CD14-positive monocyte (primary cell): Measurements from ENCODE around the gene MEPE. TPM values are rescaled to one million over a fixed set of nuclear protein-coding genes. Genes with fewer than 3 reads are reported as not detected.

Source experiments
- DNase-seq, 3 donors: peaks; one replicate each; pipeline ENCODE4 v3.0.0-alpha.2; 2011 to 2022
- H2AFZ ChIP-seq: 2 replicates; pipeline ENCODE4 v1.6.0; 2012; ENCODE audit warnings: mild to moderate bottlenecking, low read depth, low read length, inconsistent platforms; ENCODE audit not compliant: insufficient read depth, poor library complexity, severe bottlenecking
- H3K27ac ChIP-seq, 2 donors: 1 replicate in 1 of 2; 2 replicates in 1 of 2; pipeline ENCODE4 v1.5.1; 2012 to 2013; ENCODE audit warnings: low read length in 2 of 2, control low read depth in 1 of 2, inconsistent platforms in 1 of 2, low read depth in 1 of 2, mild to moderate bottlenecking in 1 of 2
- H3K27me3 ChIP-seq, 2 donors: one replicate each; pipeline versions ENCODE4 v1.6.0 to v1.6.1; 2011 to 2013; ENCODE audit warnings: low read length in 2 of 2; ENCODE audit not compliant: control insufficient read depth in 2 of 2, insufficient read depth in 2 of 2
- H3K36me3 ChIP-seq, 2 donors: replicated peaks in 1 of 2; 1 replicate in 1 of 2; 2 replicates in 1 of 2; pipeline versions ENCODE4 v1.5.1 to v1.6.1; 2012 to 2013; ENCODE audit warnings: low read length in 2 of 2, control low read depth in 1 of 2, inconsistent platforms in 1 of 2, mild to moderate bottlenecking in 1 of 2; ENCODE audit not compliant: insufficient read depth in 2 of 2, control insufficient read depth in 1 of 2
- H3K4me1 ChIP-seq, 2 donors: 1 replicate in 1 of 2; 2 replicates in 1 of 2; pipeline versions ENCODE4 v1.5.1 to v1.6.1; 2012 to 2013; ENCODE audit warnings: low read length in 2 of 2, control low read depth in 1 of 2, inconsistent platforms in 1 of 2, mild to moderate bottlenecking in 1 of 2, moderate library complexity in 1 of 2; ENCODE audit not compliant: insufficient read depth in 2 of 2, control insufficient read depth in 1 of 2
- H3K4me2 ChIP-seq: replicated peaks from 2 replicates; pipeline ENCODE3; 2012; ENCODE audit warnings: low read length, moderate library complexity, mild to moderate bottlenecking; ENCODE audit not compliant: poor library complexity, severe bottlenecking; ENCODE audit errors: extremely low read depth
- H3K4me3 ChIP-seq, 3 experiments: fragments of 200-600 bp in 1 of 3; sonication (generic) in 1 of 3; replicated peaks in 1 of 3; 1 replicate in 2 of 3; 2 replicates in 1 of 3; pipeline ENCODE4 v1.5.1; 2011 to 2013; ENCODE audit warnings: low read length in 3 of 3, mild to moderate bottlenecking in 3 of 3, control low read depth in 2 of 3, low read depth in 2 of 3, inconsistent platforms in 1 of 3, moderate library complexity in 1 of 3
- H3K79me2 ChIP-seq: 2 replicates; pipeline ENCODE4 v1.6.0; 2012; ENCODE audit warnings: mild to moderate bottlenecking, control low read depth, inconsistent platforms, low read length, moderate library complexity; ENCODE audit not compliant: insufficient read depth
- H3K9ac ChIP-seq: 2 replicates; pipeline ENCODE4 v1.6.0; 2017; ENCODE audit warnings: low read length, mild to moderate bottlenecking; ENCODE audit not compliant: insufficient read depth, poor library complexity, severe bottlenecking
- H3K9me3 ChIP-seq, 2 donors: replicated peaks in 1 of 2; 1 replicate in 1 of 2; 2 replicates in 1 of 2; pipeline versions ENCODE4 v1.5.1 to v1.6.1; 2012 to 2013; ENCODE audit warnings: low read length in 2 of 2, control low read depth in 1 of 2; ENCODE audit not compliant: control insufficient read depth in 1 of 2, insufficient read depth in 1 of 2
- H4K20me1 ChIP-seq: 2 replicates; pipeline ENCODE4 v1.6.0; 2012; ENCODE audit warnings: mild to moderate bottlenecking, low read length, control low read depth, moderate library complexity; ENCODE audit not compliant: insufficient read depth
- H3K27ac Mint-ChIP-seq, 7 donors: one replicate each; pipeline ENCODE4 v1.8.0; 2020; ENCODE audit warnings: mild to moderate bottlenecking in 7 of 7, mixed read lengths in 7 of 7, moderate library complexity in 6 of 7, inconsistent platforms in 2 of 7
- H3K27me3 Mint-ChIP-seq, 3 donors: one replicate each; pipeline ENCODE4 v1.8.0; 2021 to 2022; ENCODE audit warnings: low read depth in 3 of 3, mild to moderate bottlenecking in 3 of 3, mixed read lengths in 3 of 3, moderate library complexity in 3 of 3, inconsistent platforms in 1 of 3
- H3K36me3 Mint-ChIP-seq, 2 donors: one replicate each; pipeline ENCODE4 v1.8.0; 2020; ENCODE audit warnings: mixed read lengths in 2 of 2, inconsistent platforms in 1 of 2, mild to moderate bottlenecking in 1 of 2
- H3K4me1 Mint-ChIP-seq: one replicate; pipeline ENCODE4 v1.8.0; 2020; ENCODE audit warnings: mild to moderate bottlenecking, mixed read lengths
- H3K4me3 Mint-ChIP-seq, 2 donors: one replicate each; pipeline ENCODE4 v1.8.0; 2020; ENCODE audit warnings: mild to moderate bottlenecking in 2 of 2, mixed read lengths in 2 of 2, moderate library complexity in 1 of 2
- H3K9me3 Mint-ChIP-seq, 7 donors: one replicate each; pipeline ENCODE4 v1.8.0; 2020 to 2022; ENCODE audit warnings: mixed read lengths in 7 of 7, mild to moderate bottlenecking in 6 of 7, moderate library complexity in 6 of 7, inconsistent platforms in 2 of 7
- WGBS: methylation state at CpG from one replicate; pipeline ENCODE4 v1.1.5; 2013; ENCODE audit warnings: missing lambda C conversion rate; ENCODE audit not compliant: insufficient coverage; 5-methylcytosine and 5-hydroxymethylcytosine counted together
- intact Hi-C, 2 donors: fragments of 100-400 bp; cut with micrococcal nuclease; formaldehyde crosslinking; loops; one replicate each; pipeline versions ENCODE4 v1.15.0 to v1.15.1; 2023
- polyA plus RNA-seq, 3 donors: library from polyadenylated mRNA; depleted of rRNA in 1 of 3; unstranded in 2 of 3; stranded (reverse) in 1 of 3; fragments of 300-500 nt in 2 of 3; fragments of >200 nt in 1 of 3; fragmentation: Illumina TruSeq in 2 of 3; gene quantifications; 1 replicate in 2 of 3; 2 replicates in 1 of 3; pipeline ENCODE4 v1.2.3, GENCODE V29; 2012 to 2021
- TF ChIP-seq, protein P1 (sequence below): fragments of 200-600 bp; IDR thresholded peaks from one replicate; pipeline ENCODE4 v1.8.0; 2022; ENCODE audit warnings: antibody characterized with exemption, mild to moderate bottlenecking

The MEPE gene
- polyA plus RNA-seq, 3 donors = not detected

- H3K27ac Mint-ChIP-seq = no peak overlapping the region
- Histone ChIP-seq H3K27me3 (no peaks in the 10 kb centered on the region), H3K4me3 (no peak overlapping the region), H3K9me3 (peaks cover 0 to 3% of the 10 kb centered on the region in 2 donors), H4K20me1 (no peaks in the 10 kb centered on the region), H3K79me2 (no peaks in the 10 kb centered on the region), H2AFZ (no peak overlapping the region), H3K4me2 (no peak overlapping the region), H3K27ac (no peak overlapping the region), H3K4me1 (no peaks in the 10 kb centered on the region), H3K36me3 (no peaks in the 10 kb centered on the region), H3K9ac (no peak overlapping the region)
- 89% methylated on average over 1 of the region's 4 CpGs for WGBS
- peaks cover 0 to 3% (median 0%) of the 10 kb centered on the region in 3 donors for H3K27me3 Mint-ChIP-seq
- H3K36me3 Mint-ChIP-seq = no peaks in the 10 kb centered on the region
- H3K9me3 Mint-ChIP-seq = peaks cover 0 to 14% (median 2%) of the 10 kb centered on the region in 7 donors
- no peaks in the 10 kb centered on the region for H3K4me1 Mint-ChIP-seq
- TF ChIP-seq, protein P1, sequence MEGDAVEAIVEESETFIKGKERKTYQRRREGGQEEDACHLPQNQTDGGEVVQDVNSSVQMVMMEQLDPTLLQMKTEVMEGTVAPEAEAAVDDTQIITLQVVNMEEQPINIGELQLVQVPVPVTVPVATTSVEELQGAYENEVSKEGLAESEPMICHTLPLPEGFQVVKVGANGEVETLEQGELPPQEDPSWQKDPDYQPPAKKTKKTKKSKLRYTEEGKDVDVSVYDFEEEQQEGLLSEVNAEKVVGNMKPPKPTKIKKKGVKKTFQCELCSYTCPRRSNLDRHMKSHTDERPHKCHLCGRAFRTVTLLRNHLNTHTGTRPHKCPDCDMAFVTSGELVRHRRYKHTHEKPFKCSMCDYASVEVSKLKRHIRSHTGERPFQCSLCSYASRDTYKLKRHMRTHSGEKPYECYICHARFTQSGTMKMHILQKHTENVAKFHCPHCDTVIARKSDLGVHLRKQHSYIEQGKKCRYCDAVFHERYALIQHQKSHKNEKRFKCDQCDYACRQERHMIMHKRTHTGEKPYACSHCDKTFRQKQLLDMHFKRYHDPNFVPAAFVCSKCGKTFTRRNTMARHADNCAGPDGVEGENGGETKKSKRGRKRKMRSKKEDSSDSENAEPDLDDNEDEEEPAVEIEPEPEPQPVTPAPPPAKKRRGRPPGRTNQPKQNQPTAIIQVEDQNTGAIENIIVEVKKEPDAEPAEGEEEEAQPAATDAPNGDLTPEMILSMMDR = no peak
- no peak overlapping the region for H3K4me3 Mint-ChIP-seq
- intact Hi-C loops = no loop called here
- no peak for DNase-seq
Measured at GRCh38 chr4:87823200-87823599, 9.6 kb upstream of the MEPE start.

DNA sequence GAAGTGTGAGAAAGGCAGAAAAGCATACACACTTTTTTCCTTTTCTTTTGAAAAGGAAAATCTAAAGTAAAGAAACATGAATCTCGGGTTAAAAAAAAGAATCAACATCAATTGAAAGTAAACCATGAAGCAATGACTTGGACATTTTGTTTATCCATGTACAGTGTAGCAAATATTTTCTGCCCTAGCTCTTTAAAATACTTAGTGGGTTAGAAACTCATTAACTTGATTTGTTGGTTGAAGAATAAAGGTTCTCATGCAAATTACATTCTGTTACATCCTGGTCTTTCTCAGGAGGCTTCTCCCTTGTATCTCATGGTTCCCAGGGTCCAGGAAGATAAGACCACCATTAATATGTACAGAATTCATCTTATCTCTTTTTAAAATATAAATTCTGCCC, 9.0 kb upstream of the MEPE start:
- intact Hi-C loops = no loop called here
- peaks cover 0 to 3% (median 0%) of the 10 kb centered on the region in 3 donors for H3K27me3 Mint-ChIP-seq

More for the DNA sequence above, 9.0 kb upstream of the MEPE start:
- Histone ChIP-seq H3K9me3 (peaks cover 0 to 3% of the 10 kb centered on the region in 2 donors), H3K27me3 (no peaks in the 10 kb centered on the region), H3K4me3 (no peak overlapping the region), H3K36me3 (no peaks in the 10 kb centered on the region), H2AFZ (no peak overlapping the region), H3K27ac (no peak overlapping the region), H3K4me2 (no peak overlapping the region), H3K79me2 (no peaks in the 10 kb centered on the region), H3K9ac (no peak overlapping the region), H4K20me1 (no peaks in the 10 kb centered on the region), H3K4me1 (no peaks in the 10 kb centered on the region)
- TF ChIP-seq, protein P1 = no peak
- H3K4me1 Mint-ChIP-seq = no peaks in the 10 kb centered on the region
- H3K36me3 Mint-ChIP-seq = no peaks in the 10 kb centered on the region
- H3K4me3 Mint-ChIP-seq = no peak overlapping the region
- no peak for DNase-seq
- peaks cover 0 to 14% (median 2%) of the 10 kb centered on the region in 7 donors for H3K9me3 Mint-ChIP-seq
- no peak overlapping the region for H3K27ac Mint-ChIP-seq
- no CpG with 5 or more reads among the region's 1 CpG for whole genome bisulfite sequencing
